Measurements from ENCODE around the gene CCDC170. TPM values are rescaled to one million over a fixed set of nuclear protein-coding genes. Genes with fewer than 3 reads are reported as not detected.

The CCDC170 gene
- total RNA-seq, 4 donors from 2014 or later: 0.35 to 1.7 (median 1.5) TPM; not detected in 1

GRCh38 chr6:151620179-151620578 is 126.4 kb downstream of the CCDC170 start:
- no peak for DNase-seq
- Histone ChIP-seq H3K9me3 (no peaks in the 10 kb centered on the region), H3K27me3 (no peaks in the 10 kb centered on the region), H3K27ac (no peak overlapping the region), H3K4me1 (no peaks in the 10 kb centered on the region), H3K36me3 (no peaks in the 10 kb centered on the region), H3K4me3 (no peak overlapping the region)
- TF ChIP-seq, protein P1, sequence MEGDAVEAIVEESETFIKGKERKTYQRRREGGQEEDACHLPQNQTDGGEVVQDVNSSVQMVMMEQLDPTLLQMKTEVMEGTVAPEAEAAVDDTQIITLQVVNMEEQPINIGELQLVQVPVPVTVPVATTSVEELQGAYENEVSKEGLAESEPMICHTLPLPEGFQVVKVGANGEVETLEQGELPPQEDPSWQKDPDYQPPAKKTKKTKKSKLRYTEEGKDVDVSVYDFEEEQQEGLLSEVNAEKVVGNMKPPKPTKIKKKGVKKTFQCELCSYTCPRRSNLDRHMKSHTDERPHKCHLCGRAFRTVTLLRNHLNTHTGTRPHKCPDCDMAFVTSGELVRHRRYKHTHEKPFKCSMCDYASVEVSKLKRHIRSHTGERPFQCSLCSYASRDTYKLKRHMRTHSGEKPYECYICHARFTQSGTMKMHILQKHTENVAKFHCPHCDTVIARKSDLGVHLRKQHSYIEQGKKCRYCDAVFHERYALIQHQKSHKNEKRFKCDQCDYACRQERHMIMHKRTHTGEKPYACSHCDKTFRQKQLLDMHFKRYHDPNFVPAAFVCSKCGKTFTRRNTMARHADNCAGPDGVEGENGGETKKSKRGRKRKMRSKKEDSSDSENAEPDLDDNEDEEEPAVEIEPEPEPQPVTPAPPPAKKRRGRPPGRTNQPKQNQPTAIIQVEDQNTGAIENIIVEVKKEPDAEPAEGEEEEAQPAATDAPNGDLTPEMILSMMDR (IDR thresholded peaks at IDR 0.05): no peak
- TF ChIP-seq POLR2A (IDR thresholded peaks at IDR 0.05): no peak

DNA sequence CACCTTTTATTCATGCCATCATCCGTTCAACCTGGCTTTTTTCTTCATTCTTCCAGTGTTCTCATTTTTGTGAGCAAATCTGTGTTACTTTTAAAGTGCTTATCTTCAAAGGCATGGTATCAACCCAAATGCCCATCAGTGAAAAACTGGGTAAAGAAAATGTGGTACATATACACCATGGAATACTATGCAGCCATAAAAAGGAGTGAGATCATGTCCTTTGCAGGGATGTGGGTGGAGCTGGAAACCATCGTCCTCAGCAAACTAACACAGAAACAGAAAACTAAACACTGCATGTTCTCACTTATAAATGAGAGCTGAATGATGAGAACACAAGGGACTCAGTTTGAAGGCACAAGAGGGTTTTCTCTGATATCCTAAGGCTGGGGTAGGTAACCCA is 130.3 kb downstream of the CCDC170 start:
- Histone ChIP-seq H3K27me3 (no peaks in the 10 kb centered on the region), H3K4me1 (no peaks in the 10 kb centered on the region), H3K27ac (no peak overlapping the region), H3K36me3 (no peaks in the 10 kb centered on the region), H3K4me3 (no peak overlapping the region), H3K9me3 (no peaks in the 10 kb centered on the region)
- TF ChIP-seq, protein P1 (IDR thresholded peaks at IDR 0.05): no peak
- no peak for TF ChIP-seq POLR2A (IDR thresholded peaks at IDR 0.05)
- DNase-seq: no peak

- Histone ChIP-seq H3K27ac (no peak overlapping the region), H3K4me1 (no peaks in the 10 kb centered on the region), H3K4me3 (no peak overlapping the region), H3K36me3 (no peaks in the 10 kb centered on the region), H3K9me3 (no peaks in the 10 kb centered on the region), H3K27me3 (no peaks in the 10 kb centered on the region)
- DNase-seq: no peak
- no peak for TF ChIP-seq POLR2A (IDR thresholded peaks at IDR 0.05)
- TF ChIP-seq, protein P1 (IDR thresholded peaks at IDR 0.05): no peak
Measured at GRCh38 chr6:151624481-151624880, 130.7 kb downstream of the CCDC170 start.

- TF ChIP-seq POLR2A (IDR thresholded peaks at IDR 0.05): no peak
- TF ChIP-seq, protein P1 (IDR thresholded peaks at IDR 0.05): no peak
- DNase-seq: no peak
- no peaks in the 10 kb centered on the region for H3K36me3 ChIP-seq
- H3K27me3 ChIP-seq: no peaks in the 10 kb centered on the region
- no peak overlapping the region for H3K27ac ChIP-seq
- no peak overlapping the region for H3K4me3 ChIP-seq
- H3K4me1 ChIP-seq: no peaks in the 10 kb centered on the region
- no peaks in the 10 kb centered on the region for H3K9me3 ChIP-seq
Measured at GRCh38 chr6:151624900-151625536, 131.2 kb downstream of the CCDC170 start.

DNA sequence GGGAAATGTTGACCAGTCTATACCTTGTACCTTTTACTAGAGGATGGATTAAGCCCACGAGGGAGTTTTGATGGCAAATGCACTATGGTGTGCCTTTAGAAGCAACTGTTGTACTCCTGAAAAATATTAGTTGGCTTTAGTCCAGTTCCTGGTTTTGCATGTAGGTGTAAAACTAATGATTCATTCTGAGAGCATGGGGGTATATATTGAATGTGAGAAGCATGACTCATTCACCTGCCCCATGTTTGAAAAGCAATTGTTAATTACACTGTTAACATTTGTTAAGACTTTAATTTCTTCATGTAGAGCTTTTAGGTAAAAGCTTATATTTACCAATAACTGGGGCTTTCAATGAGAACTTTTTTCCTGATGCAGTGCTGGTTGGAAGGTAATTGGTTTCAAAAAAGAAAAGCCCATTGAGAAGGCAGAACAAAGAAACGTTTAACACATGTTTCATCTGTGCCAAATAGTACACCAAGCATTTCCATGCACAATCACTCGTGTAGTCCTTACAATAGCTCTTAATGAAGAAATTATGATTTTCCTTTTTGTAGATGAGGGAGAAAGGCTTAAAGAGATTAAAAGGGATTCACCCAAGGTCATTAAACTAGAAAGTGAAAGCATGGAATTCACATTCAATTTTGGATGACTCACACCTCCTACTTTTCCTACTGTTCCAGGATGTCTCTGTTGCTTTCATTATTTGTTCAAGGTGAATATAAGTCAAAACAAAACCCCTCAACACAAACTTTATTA is 134.1 kb downstream of the CCDC170 start:
- no peak overlapping the region for H3K27ac ChIP-seq

More for the DNA sequence above, 134.1 kb downstream of the CCDC170 start:
- H3K27me3 ChIP-seq: no peaks in the 10 kb centered on the region
- H3K4me1 ChIP-seq: no peaks in the 10 kb centered on the region
- H3K9me3 ChIP-seq: no peaks in the 10 kb centered on the region
- DNase-seq: no peak
- no peak overlapping the region for H3K4me3 ChIP-seq
- H3K36me3 ChIP-seq: no peaks in the 10 kb centered on the region
- no peak for TF ChIP-seq POLR2A (IDR thresholded peaks at IDR 0.05)
- TF ChIP-seq, protein P1 (IDR thresholded peaks at IDR 0.05): no peak

Data from Peyer's patch (tissue), 4 donors.